GM18520 (cell line): ENCODE measurements around the gene SUMF1.
"Not testable (repeated sequence)": the region's sequence is repeated elsewhere in the genome, so short reads cannot be mapped to it uniquely, and the experiment has no call there.

Experiments
- ATAC-seq: cut with Tn5 transposase; IDR thresholded peaks from one replicate; pipeline ENCODE4 v1.9.1; 2021; ENCODE audit not compliant: unreplicated experiment

Gene SUMF1

DNA sequence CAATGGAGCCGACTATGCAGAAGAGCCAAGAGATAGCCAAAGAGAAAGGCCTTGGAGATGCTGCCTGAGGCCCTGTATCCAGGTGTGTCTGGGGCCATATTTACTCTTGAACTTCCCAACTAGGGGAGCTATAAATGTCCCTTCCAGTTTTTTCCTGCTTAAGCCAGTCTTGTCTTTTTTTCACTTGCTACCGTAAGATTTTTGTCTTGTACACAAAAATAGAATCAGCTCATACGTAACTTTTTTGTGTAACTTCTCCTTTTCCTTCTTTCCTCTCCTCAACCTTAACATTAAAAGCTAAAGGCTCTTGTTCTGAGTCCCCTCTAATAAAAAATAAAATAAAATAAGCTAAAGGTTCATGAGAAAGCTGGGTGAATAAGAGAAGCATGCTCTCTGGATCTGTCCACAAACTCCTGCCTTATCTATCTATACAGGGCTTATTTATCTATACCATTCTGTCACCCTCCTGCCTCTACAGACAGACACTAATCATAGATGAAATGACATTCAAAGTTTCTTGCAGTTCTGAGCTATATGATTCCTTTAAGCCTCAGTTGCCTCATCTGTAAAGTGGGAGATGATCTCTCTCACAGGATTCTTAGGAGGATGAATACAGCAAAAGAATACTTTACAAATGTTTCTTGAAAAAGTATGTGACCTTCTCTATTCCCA, 4.6 kb downstream of the SUMF1 start:
- no peak for ATAC-seq

DNA sequence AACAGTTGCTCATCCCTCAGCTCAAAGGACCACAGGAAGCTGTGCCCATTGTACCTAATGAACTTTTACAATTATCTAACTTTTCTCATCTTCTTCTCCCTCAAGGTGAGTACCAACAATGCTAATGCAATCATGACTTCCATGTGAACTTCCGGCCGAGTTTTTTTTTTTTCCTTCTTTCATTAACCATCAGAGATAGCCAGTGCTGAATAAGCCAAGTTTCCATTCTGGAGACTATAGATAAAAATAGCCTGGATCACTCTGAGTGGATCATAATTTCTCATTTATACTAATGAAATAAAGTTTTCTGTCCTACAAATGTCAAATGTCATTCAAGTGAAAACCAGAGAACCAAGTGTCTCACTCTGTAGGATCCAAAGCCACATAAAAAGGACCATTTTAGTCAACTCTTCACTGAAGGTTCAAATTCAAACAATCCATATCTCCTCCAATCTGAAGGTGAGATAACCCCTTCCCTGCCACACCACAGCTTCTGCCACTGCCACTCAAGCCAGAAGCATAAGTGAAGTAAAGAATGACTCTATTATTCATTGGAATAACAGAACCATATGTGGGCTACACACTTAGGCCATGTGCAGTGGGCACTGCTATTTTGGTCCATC, 5.5 kb downstream of the SUMF1 start:
- ATAC-seq: no peak

DNA sequence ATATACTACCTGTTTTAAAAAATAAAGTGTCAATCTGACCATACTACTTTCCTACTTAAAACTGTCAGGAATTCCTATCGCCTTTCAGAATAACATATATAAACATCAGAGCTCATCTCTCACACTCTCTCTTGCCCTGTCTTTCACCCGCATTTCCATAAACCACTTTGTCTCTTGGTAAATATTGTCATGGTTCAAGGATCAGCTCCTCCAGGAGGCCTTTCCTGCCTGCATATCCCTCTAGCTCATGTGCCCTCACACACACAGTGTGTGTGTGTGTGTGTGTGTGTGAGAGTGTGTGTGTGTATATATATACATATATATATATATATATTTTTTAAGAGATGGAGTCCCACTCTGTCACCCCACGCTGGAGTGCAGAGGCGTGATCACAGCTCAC, 6.7 kb downstream of the SUMF1 start:
- ATAC-seq: no peak

DNA sequence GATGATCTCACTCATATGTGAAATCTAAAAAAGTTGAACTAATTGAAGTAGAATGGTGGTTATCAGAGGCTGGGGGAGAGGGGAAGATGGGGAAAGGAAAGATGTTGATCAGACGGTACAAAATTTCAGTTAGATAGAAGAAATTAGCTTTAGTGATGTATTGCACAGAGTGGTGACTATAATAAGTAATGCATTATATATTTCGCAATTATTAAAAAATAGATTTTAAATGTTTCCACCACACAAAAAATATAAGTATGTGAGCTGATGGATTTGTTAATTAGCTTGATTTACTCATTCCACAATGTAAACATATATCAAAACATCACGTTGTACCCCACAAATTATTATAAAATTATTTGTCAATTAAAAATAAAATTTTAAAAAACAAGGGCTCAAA, 8.1 kb downstream of the SUMF1 start:
- no peak for ATAC-seq

DNA sequence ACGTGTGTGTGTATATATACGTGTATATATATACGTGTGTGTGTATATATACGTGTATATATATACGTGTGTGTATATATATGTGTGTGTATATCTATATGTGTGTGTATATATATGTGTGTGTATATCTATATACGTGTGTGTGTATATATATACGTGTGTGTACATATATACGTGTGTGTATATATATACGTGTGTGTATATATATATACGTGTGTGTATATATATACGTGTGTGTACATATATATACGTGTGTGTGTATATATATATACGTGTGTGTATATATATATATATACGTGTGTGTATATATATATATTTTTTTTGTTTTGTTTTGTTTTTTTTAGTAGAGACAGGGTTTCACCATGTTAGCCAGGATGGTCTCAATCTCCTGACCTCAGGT, 10.3 kb downstream of the SUMF1 start:
- ATAC-seq: not testable (repeated sequence)

DNA sequence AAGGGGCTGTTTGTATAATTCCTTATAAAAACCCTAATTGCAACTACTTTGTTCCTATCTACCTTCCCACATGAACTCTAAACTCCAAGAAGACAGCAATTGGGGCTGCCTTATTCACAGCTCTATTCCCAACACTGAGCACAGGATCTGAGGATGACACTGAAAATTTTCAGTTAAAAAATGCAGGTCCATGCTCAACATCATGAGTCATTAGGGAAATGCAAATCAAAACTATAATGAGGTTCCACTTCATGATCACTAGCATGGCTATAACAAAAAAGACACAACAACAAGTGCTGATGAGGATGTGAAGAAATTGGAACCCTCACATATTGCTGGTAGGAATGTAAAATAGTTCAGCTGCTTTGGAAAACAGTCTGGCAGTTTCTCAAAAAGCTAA, 12.9 kb downstream of the SUMF1 start:
- ATAC-seq: no peak

DNA sequence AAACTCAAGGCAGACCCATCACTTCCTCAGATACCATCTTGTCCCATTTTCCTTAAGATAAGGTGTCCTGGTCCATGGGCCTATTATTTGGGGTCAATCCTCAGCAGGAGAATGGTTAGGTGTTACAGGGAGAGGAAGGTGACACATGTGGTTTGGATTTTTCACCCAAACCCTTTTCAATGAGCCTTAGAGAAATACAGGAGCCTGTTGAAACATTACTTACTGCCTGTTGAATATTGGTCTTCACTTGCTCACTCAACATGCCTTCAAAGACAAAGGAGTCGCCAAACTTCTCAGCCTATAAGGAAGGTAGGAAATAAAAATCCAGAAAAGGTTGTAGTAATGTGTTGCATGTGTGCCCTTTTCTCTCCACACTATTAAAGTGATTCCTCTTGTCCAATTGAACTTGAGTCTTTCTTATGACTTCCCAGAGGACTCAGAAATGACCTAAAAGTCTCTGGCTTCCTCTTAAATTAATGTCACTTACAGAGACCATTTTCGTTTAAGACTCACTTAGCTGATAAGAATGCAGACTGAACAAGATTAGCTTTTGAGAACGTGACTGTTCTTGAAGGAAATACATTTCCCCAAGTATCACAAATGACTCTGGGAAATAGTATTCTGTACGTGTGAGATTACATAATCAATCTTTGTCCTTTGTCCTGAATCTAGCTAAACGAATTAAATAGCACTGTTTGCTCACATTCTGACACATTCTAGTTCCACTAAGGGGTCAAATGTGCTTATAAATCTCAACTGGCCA, 17.8 kb downstream of the SUMF1 start:
- no peak for ATAC-seq

DNA sequence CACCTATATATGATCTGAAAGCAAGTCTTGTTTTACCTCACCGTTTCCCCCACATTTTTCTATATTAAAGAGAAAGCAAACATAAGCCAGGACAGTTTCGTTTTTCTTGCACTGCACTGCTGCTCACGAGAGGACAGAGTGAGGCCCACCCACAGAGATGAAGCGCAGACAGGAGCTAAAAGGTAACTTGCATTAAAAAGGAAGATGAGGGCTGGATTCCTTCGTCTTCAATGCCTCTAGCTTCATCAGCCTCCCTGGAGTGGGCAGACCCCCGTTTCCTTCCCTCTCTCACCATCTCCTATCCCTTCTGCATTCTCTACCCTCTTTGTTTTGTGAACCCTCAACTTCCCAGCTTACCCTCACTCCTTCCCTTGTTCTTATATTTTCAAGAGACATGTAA, 18.9 kb downstream of the SUMF1 start:
- ATAC-seq: no peak

DNA sequence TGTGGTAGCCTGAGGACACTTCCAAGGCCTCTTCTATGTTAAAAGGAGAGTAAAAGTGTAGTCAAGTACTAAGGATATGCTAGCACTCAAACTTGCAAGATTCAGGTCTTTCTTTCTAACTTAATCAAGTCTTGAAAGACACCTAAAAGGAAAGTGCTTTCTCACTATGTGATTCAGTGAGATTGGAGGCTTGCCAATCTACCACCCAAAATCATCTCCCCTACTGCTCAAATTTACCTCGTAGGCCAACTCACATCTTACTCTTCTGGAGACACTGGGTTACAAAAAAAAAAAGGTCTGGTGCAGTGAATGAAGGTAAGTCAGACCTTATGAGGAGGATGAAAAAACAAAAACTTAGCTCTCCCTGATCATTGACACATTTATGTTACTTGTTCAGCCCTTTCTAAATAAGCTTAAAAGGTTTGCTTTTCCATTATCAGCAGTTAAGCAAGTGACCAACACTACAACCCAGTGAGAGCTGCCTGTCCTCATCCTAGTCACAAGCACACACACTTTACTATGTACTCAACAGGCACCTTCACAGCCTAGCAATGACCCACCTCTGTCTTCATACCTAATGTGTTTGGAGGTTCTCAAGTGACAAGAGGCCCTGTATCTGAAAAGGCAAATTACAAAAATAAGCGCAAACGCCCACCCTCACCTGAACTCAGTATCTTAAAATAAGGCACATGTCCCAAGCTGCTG, 19.6 kb downstream of the SUMF1 start:
- ATAC-seq: no peak

DNA sequence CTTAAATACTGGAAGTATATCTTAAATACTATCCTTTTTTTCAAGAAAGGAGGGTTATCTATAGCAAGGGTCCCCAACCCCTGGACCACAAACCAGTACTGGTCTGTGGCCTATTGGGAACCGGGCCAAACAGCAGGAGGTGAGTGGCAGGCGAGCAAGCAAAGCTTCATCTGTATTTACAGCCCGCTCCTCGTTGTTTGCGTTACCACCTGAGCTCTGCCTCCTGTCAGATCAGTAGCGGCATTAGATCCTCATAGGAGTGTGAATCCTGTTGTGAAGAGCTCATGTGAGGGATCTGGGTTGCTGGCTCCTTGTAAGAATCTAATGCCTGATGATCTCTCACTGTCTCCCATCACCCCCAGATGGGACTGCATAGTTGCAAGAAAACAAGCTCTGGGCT, 26.1 kb downstream of the SUMF1 start:
- no peak for ATAC-seq

DNA sequence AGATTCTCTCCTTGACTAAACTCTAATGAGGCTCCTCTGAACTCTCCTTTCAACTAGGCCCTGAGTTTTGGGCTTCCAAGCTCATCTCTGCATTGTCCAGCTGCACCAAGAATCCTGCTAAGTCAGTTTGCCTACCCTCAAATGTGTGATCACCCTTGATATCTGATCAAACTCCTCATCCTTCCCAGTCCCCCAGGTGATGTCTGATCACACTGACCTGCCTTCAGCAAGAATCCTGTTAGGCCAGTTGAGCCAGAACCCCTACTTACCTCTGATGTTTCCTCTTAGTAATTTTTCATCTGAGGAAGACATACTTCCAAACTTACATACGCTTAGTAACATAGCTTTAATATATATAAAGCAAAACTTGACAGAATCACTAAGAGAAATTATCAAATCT, 28.8 kb downstream of the SUMF1 start:
- no peak for ATAC-seq

DNA sequence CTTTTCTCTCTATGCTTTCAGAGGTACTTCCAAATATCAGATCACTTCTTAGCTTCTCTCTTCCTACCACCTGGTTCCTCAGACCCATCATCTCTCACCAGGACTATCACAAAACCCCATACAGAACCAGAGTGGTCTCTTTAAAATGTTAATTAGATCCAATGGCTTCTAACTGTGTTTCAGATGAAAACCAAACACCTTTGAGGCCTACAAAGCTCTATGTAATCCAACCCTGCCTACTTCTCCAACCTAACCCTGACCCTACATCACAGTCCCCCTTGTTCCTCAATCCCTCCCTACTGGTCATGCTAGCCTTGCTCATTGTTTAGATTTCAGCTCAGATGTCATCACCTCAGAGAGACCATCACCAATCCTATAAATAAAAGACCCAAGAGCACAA, 34.8 kb downstream of the SUMF1 start:
- ATAC-seq: no peak

DNA sequence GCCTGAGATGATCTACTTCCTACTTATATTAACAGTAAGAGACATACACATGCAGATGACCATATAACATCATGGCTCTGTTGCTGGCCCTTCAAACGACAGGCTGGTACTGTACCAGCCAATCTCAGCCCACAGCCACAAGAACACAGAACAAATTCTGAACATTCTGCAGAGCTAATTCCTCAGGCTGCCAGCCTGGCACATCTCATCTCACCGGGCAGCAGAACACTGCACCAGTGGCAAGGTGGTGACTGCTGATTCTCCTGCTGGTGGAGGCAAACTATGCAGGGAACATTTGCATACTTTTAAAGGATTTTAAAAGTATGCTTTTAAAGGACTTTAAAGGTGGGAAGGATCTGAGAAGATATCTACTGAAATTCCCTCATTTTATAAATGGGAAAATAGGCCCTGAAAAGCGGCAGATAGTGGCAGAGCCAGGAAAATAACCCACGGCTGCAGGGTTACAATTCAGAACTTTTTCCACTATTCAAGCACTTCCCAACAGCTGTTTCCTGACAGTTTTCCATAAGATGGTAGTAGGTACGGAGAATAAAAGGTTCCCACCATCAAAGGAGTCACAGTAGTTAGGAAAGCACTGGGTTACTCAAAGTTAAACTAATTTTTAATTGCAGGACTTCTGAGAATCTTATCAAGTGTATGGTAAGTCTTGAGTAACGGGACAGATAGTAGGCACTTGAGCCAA, 37.3 kb downstream of the SUMF1 start:
- ATAC-seq: no peak

DNA sequence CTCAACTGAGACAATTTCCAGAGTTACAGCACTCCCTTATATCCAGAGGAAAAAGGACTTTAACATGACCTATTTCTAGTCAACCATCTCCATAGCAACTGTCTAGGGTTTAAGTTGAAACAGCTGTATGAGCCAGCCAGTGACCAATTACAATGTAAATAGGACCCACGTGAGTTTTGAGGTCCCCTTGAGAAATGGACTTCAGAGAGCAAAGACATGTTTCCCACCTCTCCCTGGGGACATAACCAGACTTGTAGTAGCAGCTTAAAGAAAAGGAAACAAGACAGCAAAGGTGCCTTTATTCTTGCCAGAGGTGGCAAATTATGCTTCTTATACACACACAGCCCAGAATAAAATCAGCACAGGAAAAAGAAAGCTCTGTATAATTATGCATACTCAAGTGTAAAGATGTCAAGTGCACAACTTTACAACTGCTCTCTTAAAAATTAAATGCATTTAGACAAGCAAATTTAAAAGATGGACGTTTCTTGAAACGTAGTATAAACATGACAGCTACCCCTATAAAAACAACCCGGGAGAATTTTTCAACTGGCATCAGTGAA, 40.2 kb downstream of the SUMF1 start:
- peak; percentile 70 for ATAC-seq

DNA sequence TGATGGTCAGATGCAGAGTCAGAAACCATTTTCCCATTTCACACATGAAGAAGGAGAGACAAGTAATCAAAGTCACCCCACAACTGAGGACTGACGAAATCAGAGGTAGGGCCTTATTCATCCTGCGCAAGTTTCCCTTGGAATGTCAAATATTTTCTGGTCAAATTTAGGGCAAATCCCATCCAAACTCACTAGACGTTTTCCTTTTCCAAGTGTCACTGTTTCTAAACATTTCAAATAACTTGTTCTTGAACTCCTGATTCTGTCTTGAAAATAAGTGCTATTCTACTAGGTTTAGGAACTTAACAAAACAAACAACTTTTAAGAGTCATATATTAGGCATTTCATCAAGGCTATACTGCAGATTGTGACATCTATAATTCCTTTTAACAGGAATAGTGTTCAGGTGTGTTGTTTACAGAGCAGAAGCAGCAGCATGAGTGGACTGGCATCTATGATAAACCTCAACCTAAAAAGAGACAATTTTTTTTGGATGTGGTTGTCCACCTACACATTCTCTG, 40.7 kb downstream of the SUMF1 start:
- ATAC-seq: no peak

DNA sequence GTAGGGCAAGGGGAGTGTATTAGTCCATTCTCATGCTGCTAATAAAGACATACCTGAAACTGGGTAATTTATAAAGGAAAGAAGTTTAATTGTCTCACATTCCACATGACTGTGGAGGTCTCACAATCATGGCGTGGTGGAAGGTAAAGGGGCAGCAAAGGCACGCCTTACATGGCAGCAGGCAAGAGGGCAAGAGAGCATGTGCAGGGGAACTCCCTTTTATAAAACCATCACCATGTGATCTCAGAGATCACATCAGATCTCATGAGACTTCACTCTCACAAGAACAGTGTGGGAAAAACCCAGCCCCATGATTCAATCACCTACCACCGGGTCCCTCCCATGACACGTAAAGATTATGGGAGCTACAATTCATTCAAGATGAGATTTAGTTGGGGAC, 41.4 kb downstream of the SUMF1 start:
- ATAC-seq: peak; percentile 25

DNA sequence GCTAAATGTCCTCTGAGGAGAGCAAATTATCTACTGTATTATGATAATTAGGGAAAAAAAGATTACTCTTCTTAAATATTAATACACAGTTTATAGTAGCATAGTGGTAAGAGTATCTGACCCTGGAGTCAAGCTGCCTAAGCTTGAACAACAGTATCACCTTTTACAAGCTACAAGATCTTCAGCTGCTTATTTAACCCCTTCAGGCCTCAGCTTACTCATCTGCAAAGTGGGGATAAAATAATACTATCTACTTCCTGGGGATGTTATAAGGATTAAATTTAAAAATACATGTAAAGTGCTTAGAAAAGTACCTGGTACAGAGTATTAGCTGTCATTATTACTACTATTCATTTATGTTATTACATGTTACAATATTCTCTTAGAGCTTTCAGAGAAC, 42.0 kb downstream of the SUMF1 start:
- ATAC-seq: no peak

DNA sequence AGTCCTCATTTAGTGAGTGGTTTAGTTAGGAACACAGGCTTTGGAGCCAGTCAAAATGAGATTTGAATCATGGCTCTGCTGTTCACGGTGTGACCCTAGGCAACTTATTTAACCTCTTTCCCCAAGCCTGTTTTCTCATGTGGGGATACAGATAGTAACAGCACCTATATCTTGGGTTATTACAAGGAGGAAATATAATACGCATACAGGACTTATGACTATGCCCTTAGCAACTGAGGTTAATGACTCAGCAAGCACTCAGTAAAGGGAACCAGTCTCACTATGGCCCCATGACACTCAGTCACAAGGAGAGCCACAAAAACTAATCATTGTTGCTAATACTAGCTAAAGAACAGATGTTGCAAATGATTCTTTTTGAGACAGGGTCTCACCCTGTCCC, 45.9 kb downstream of the SUMF1 start:
- peak; percentile 87 for ATAC-seq

DNA sequence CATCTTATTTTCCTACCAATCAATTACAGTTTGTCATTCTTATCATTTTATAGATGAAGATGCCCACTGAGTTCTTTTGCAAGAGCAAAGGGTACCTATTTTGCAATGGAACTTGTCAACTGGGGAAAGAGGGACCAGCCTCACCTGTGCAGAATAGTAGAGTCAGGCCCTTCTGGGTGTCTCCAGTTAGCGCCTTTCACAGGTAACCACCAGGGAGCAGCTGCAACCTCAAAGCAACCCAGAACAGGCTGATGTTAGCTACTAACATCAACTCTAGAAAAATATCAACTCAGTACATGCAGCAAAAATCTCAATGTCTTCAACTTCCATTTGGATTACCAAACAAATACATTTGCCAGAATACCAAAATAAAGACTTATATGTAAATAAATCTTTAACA, 47.1 kb downstream of the SUMF1 start:
- ATAC-seq: no peak

DNA sequence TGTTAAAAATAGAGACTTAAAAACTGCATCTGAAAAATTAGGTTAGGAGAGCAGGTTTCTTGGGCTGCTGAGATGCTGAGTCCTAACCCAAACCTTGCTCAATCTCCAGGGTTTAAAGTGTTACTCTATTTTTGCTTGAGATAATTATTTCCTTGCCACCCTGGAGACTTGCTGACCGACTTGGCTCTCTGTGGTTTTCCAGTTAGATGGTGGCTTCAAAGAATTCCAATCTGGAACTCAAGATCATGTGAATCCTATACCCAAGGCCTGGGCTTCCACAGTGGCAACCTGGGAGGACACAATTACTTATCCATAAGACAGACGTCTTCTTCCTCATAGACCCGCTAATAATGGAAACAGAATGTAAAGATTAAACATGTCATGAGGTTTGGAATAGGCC, 47.7 kb downstream of the SUMF1 start:
- no peak for ATAC-seq

DNA sequence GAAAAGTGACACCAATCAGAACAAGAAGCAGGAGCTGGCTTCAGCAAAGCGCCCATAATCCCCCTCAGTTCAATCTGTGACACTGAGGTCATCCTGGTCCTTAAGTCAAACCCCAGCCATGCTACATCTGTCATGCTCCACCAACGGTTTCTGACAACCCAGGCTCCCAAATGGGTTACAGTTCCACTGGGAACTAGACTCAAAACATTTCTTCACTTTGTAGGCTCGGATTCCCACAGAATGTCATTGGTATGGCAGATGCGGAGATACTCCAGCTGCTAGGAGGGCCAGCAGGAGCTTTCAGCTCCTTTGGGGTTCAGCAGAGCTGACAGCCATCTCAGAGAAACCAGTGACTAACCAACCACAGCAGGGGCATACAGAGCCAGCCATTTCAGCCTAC, 48.9 kb downstream of the SUMF1 start:
- ATAC-seq: no peak
